A549 (cell line): ENCODE results near the gene RAB21.

Experiments
- CTCF ChIP-seq: fragments of >200 bp; sonication (Bioruptor Twin); formaldehyde crosslinking; IDR thresholded peaks from 3 replicates; pipeline ENCODE4 v1.5.1; 2016
- EP300 ChIP-seq, 2 experiments: fragments of >200 bp; sonication (Bioruptor Twin); formaldehyde crosslinking; IDR thresholded peaks; 2 replicates in 1 of 2; 3 replicates in 1 of 2; pipeline ENCODE4 v1.6.1; 2016 to 2017
- GATA3 ChIP-seq: IDR thresholded peaks from 2 replicates; pipeline ENCODE4 v1.6.1; 2012; ENCODE audit warnings: borderline replicate concordance
- MYC ChIP-seq: IDR thresholded peaks from 2 replicates; pipeline ENCODE4 v1.6.1; 2012; ENCODE audit warnings: mild to moderate bottlenecking, inconsistent platforms, low read length, improper control_type of control experiment, borderline replicate concordance
- POLR2A ChIP-seq: IDR thresholded peaks from 2 replicates; pipeline ENCODE4 v1.6.1; 2012; ENCODE audit warnings: mild to moderate bottlenecking, low read length
- RAD21 ChIP-seq, 2 experiments: fragments of >200 bp in 1 of 2; sonication (Bioruptor Twin) in 1 of 2; formaldehyde crosslinking in 1 of 2; IDR thresholded peaks in 1 of 2; conservative IDR thresholded peaks in 1 of 2; 2 replicates in 1 of 2; 3 replicates in 1 of 2; pipeline ENCODE4 v1.6.1; 2012 to 2018; ENCODE audit warnings: inconsistent platforms in 1 of 2
- RNF2 ChIP-seq: fragments of 200-600 bp; sonication (generic); IDR thresholded peaks from 2 replicates; pipeline ENCODE4 v1.6.1; 2016; ENCODE audit warnings: low read depth, mild to moderate bottlenecking, antibody characterized with exemption, moderate library complexity, borderline replicate concordance
- TP53 ChIP-seq: fragments of 250-450 bp; sonication (Bioruptor Pico); IDR thresholded peaks from 2 replicates; pipeline ENCODE4 v1.5.0; 2021; ENCODE audit warnings: mild to moderate bottlenecking, moderate library complexity
- USF2 ChIP-seq: fragments of 450-650 bp; IDR thresholded peaks from 2 replicates; pipeline ENCODE4 v1.6.1; 2014; ENCODE audit warnings: antibody characterized with exemption

- no peak for TF ChIP-seq RAD21 (conservative IDR thresholded peaks at IDR 0.05 in 1 of 2, IDR thresholded peaks at IDR 0.05 in 1 of 2)
- TF ChIP-seq USF2: no peak
- TF ChIP-seq POLR2A: no peak
- no peak for TF ChIP-seq TP53
- no peak for TF ChIP-seq CTCF
- no peak for TF ChIP-seq GATA3
- TF ChIP-seq MYC: no peak
- TF ChIP-seq RNF2: no peak
- TF ChIP-seq EP300 (IDR thresholded peaks at IDR 0.05): no peak
These were observed 41.2 kb downstream of the RAB21 start for GRCh38 chr12:71795901-71796300.
